H1 (cell line): ENCODE data around the gene CASK. TPM values are rescaled to one million over a fixed set of nuclear protein-coding genes. Genes with fewer than 3 reads are reported as not detected.

Experiments
- TBP ChIP-seq: IDR thresholded peaks from 2 replicates; pipeline ENCODE4 v1.6.1; 2011; ENCODE audit warnings: low read depth, low read length, improper control_type of control experiment
- polyA plus RNA-seq, 7 experiments: library from polyadenylated mRNA; depleted of rRNA in 3 of 7; stranded (reverse) in 5 of 7; unstranded in 2 of 7; fragments of >200 nt in 5 of 7; fragments of 200-250 nt in 2 of 7; gene quantifications; 1 replicate in 5 of 7; 2 replicates in 1 of 7; 4 replicates in 1 of 7; pipeline versions ENCODE4 v1.2.1 to v1.2.3, GENCODE V29; 2011 to 2013; ENCODE audit warnings: missing spikeins in 2 of 7, mixed read lengths in 2 of 7
- total RNA-seq: library from RNA; stranded (reverse); fragmentation: NEBNext Ultra II Directional; extraction: Animal tissue kit (Norgen Biotek cat#: 25700); gene quantifications from 2 replicates; pipeline ENCODE4 v1.2.1, GENCODE V29; 2021

The CASK gene
- total and polyA plus RNA-seq, 2 of the 8 experiments (the other 6 are each of a cell fraction or from before 2014, with no cell fraction given) = 21.6 to 55.1 TPM

GRCh38 chrX:41472231-41472815, 451.0 kb downstream of the CASK start (continued):
- TF ChIP-seq TBP = no peak
- TF ChIP-seq, all 59 proteins: peak for 0
